Measurements from ENCODE around the gene TNC. TPM values are rescaled to one million over a fixed set of nuclear protein-coding genes. Genes with fewer than 3 reads are reported as not detected.
A peak's percentile ranks its signal among the peaks of the same experiment; 100 is the strongest.

TNC gene
- total RNA-seq, 2 donors from 2014 or later, result 67.5 to 172 TPM

DNA sequence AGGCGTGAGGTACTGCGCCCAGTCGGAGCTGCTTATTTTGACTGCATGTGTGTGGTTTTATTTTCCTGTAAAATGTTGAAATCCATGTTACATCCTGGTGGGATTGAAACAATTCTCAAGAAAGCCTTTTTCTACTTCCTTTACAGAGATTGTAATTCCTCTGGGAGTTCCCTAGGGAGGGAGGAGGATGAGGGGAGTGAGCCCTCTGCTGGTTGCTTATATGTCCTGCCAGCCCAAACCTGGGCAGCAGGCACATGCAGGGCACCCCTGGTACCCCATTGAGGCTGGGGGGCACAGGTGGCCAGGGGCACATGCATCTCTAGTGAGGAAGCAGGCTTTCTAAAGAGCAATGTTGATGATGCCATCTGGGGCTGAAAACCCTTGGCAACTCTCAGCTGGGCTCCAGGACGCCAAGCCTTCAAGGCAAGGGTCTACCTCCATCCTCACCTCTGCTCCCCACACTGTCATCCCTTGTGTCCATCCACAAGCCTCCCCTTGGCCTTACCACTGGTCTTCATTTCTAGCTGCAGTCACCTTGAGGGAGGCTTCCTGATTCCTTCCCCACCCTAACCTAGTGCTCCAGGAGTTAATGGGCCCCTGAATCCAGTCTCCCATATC, 102.8 kb downstream of the TNC start:
- WGBS, 2 experiments (ENCODE audit: insufficient coverage in 1 of 2, insufficient read length in 1 of 2), result 80% methylated on average over 4 of the region's 4 CpGs; no CpG with 5 or more reads in 1 of the 2 experiments
- no peak overlapping the region for H3K27ac Mint-ChIP-seq
- Histone ChIP-seq H3K36me3 (ENCODE audit: control insufficient read depth, insufficient read depth, low read length) (no peaks in the 10 kb centered on the region), H3K4me3 (ENCODE audit: low read length) (no peak overlapping the region), H3K9me3 (ENCODE audit: control insufficient read depth, low read length) (no peaks in the 10 kb centered on the region), H3K27ac (ENCODE audit: low read depth, low read length) (no peak overlapping the region), H3K27me3 (ENCODE audit: control insufficient read depth, insufficient read depth, low read length, poor library complexity, severe bottlenecking) (no peaks in the 10 kb centered on the region), H3K4me1 (ENCODE audit: control insufficient read depth, insufficient read depth, low read length) (peaks cover 12% of the 10 kb centered on the region), H3K9ac (ENCODE audit: extremely low read depth, low read length, poor library complexity, severe bottlenecking) (no peak overlapping the region)
- peaks cover 26% of the 10 kb centered on the region for H3K4me1 Mint-ChIP-seq
- H3K9me3 Mint-ChIP-seq, result no peaks in the 10 kb centered on the region
- H3K36me3 Mint-ChIP-seq (ENCODE audit: low read depth), result peaks cover 3% of the 10 kb centered on the region
- DNase-seq, result peak; percentile 86
- peaks cover 3% of the 10 kb centered on the region for H3K27me3 Mint-ChIP-seq (ENCODE audit: insufficient read depth)
- TF ChIP-seq, protein P1, sequence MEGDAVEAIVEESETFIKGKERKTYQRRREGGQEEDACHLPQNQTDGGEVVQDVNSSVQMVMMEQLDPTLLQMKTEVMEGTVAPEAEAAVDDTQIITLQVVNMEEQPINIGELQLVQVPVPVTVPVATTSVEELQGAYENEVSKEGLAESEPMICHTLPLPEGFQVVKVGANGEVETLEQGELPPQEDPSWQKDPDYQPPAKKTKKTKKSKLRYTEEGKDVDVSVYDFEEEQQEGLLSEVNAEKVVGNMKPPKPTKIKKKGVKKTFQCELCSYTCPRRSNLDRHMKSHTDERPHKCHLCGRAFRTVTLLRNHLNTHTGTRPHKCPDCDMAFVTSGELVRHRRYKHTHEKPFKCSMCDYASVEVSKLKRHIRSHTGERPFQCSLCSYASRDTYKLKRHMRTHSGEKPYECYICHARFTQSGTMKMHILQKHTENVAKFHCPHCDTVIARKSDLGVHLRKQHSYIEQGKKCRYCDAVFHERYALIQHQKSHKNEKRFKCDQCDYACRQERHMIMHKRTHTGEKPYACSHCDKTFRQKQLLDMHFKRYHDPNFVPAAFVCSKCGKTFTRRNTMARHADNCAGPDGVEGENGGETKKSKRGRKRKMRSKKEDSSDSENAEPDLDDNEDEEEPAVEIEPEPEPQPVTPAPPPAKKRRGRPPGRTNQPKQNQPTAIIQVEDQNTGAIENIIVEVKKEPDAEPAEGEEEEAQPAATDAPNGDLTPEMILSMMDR (conservative IDR thresholded peaks at IDR 0.05), result peak; percentile 88
- no peak overlapping the region for H3K4me3 Mint-ChIP-seq

DNA sequence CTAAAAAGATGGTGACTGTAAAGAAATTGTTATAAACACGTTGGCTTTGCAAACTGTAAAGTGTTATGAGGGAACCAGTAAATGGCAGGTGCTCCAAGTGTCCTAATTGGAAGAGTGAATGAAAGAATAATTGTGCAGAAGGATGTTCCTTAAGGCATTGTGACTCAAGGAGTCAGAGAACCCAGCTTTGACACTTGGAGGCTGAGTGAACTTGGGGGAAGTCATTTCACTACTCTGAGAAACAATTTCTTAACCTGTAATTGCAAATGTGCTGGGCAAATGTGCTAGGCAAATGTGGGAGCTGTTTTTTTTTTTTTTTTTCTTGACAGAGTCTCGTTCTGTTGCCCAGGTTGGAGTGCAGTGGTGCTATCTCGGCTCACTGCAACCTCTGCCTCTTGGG, 103.5 kb downstream of the TNC start:
- WGBS, 2 experiments (ENCODE audit: insufficient coverage in 1 of 2, insufficient read length in 1 of 2), result 85 to 87% methylated on average over 1 to 3 of the region's 3 CpGs
- TF ChIP-seq, protein P1 (conservative IDR thresholded peaks at IDR 0.05), result no peak
- no peak overlapping the region for H3K9ac ChIP-seq (ENCODE audit: extremely low read depth, low read length, poor library complexity, severe bottlenecking)
- H3K4me3 ChIP-seq (ENCODE audit: low read length), result no peak overlapping the region
- H3K4me3 Mint-ChIP-seq, result no peak overlapping the region
- H3K4me1 Mint-ChIP-seq, result peaks cover 30% of the 10 kb centered on the region
- no peak overlapping the region for H3K27ac Mint-ChIP-seq
- no peaks in the 10 kb centered on the region for H3K36me3 ChIP-seq (ENCODE audit: control insufficient read depth, insufficient read depth, low read length)
- H3K27me3 Mint-ChIP-seq (ENCODE audit: insufficient read depth), result peaks cover 3% of the 10 kb centered on the region
- peaks cover 3% of the 10 kb centered on the region for H3K36me3 Mint-ChIP-seq (ENCODE audit: low read depth)
- H3K9me3 ChIP-seq (ENCODE audit: control insufficient read depth, low read length), result no peaks in the 10 kb centered on the region
- H3K4me1 ChIP-seq (ENCODE audit: control insufficient read depth, insufficient read depth, low read length), result peaks cover 12% of the 10 kb centered on the region
- no peak overlapping the region for H3K27ac ChIP-seq (ENCODE audit: low read depth, low read length)
- DNase-seq, result no peak
- H3K9me3 Mint-ChIP-seq, result no peaks in the 10 kb centered on the region
- H3K27me3 ChIP-seq (ENCODE audit: control insufficient read depth, insufficient read depth, low read length, poor library complexity, severe bottlenecking), result no peaks in the 10 kb centered on the region

DNA sequence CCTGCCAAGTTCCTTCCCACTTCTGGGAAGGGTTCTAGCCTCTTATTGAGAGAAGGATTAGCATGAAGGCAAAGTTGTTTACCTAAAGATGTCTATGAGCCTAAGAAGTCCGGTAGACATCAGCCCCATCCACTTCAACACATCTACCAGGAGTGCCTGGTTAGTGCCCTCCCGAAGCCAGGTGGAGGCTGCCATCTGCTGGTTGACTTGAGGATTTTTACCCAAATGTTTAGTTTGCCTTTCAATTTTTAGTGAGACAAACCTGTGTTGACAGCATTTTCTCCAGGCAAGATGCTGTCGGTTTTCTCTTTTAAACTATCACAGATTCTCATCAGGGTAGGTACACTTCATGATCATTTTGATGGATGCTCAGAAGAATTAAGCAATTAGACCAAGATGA, 104.0 kb downstream of the TNC start:
- no peaks in the 10 kb centered on the region for H3K36me3 Mint-ChIP-seq (ENCODE audit: low read depth)
- H3K4me1 Mint-ChIP-seq, result peaks cover 35% of the 10 kb centered on the region
- H3K9ac ChIP-seq (ENCODE audit: extremely low read depth, low read length, poor library complexity, severe bottlenecking), result no peak overlapping the region
- no peak overlapping the region for H3K27ac ChIP-seq (ENCODE audit: low read depth, low read length)
- H3K27ac Mint-ChIP-seq, result no peak overlapping the region
- peaks cover 12% of the 10 kb centered on the region for H3K4me1 ChIP-seq (ENCODE audit: control insufficient read depth, insufficient read depth, low read length)
- TF ChIP-seq, protein P1 (conservative IDR thresholded peaks at IDR 0.05), result peak; percentile 90
- H3K27me3 Mint-ChIP-seq (ENCODE audit: insufficient read depth), result peaks cover 3% of the 10 kb centered on the region
- H3K9me3 ChIP-seq (ENCODE audit: control insufficient read depth, low read length), result no peaks in the 10 kb centered on the region
- no peaks in the 10 kb centered on the region for H3K36me3 ChIP-seq (ENCODE audit: control insufficient read depth, insufficient read depth, low read length)
- H3K9me3 Mint-ChIP-seq, result no peaks in the 10 kb centered on the region
- H3K27me3 ChIP-seq (ENCODE audit: control insufficient read depth, insufficient read depth, low read length, poor library complexity, severe bottlenecking), result no peaks in the 10 kb centered on the region
- 7 to 10% methylated on average over 2 to 3 of the region's 3 CpGs for WGBS, 2 experiments (ENCODE audit: insufficient coverage in 1 of 2, insufficient read length in 1 of 2)
- no peak overlapping the region for H3K4me3 ChIP-seq (ENCODE audit: low read length)
- DNase-seq, result peak; percentile 88
- H3K4me3 Mint-ChIP-seq, result no peak overlapping the region
